Neural cell (in vitro differentiated cells): ENCODE measurements around the gene ENTPD8.

Experiments
- CTCF ChIP-seq: fragments of 450-650 bp; IDR thresholded peaks from 2 replicates; pipeline ENCODE4 v1.5.1; 2014; ENCODE audit warnings: antibody characterized with exemption, mild to moderate bottlenecking, moderate library complexity; ENCODE audit not compliant: poor library complexity, severe bottlenecking
- EP300 ChIP-seq: fragments of 450-650 bp; conservative IDR thresholded peaks from 2 replicates; pipeline ENCODE4 v1.6.1; 2014; ENCODE audit warnings: antibody characterized with exemption, mild to moderate bottlenecking, moderate library complexity; ENCODE audit not compliant: poor library complexity, severe bottlenecking
- EZH2 ChIP-seq: fragments of 200-600, 300-800 bp; shearing (Covaris generic), sonication (generic); IDR thresholded peaks from 2 replicates; pipeline ENCODE4 v1.6.1; 2014; ENCODE audit warnings: antibody characterized with exemption, low read length, borderline replicate concordance, mild to moderate bottlenecking; ENCODE audit not compliant: insufficient read depth, poor library complexity, severe bottlenecking
- POLR2AphosphoS5 ChIP-seq: IDR thresholded peaks from 2 replicates; pipeline ENCODE4 v1.6.1; 2012
- SMC3 ChIP-seq: fragments of 450-650 bp; conservative IDR thresholded peaks from 2 replicates; pipeline ENCODE4 v1.6.1; 2014; ENCODE audit warnings: antibody characterized with exemption, mild to moderate bottlenecking, moderate library complexity; ENCODE audit not compliant: poor library complexity

GRCh38 chr9:137447722-137448601 is 6.8 kb upstream of the ENTPD8 start:
- TF ChIP-seq CTCF (no peak), EP300 (no peak), POLR2AphosphoS5 (no peak), EZH2 (no peak), SMC3 (no peak)
